Limb (tissue), 2 donors: ENCODE results near the gene POMP.
A peak's percentile ranks its signal among the peaks of the same experiment; 100 is the strongest.

Source experiments
- DNase-seq, 2 donors: peaks; one replicate each; pipeline ENCODE4 v3.0.0-alpha.2; 2016; ENCODE audit errors: extremely low spot score in 2 of 2

The POMP gene, protein sequence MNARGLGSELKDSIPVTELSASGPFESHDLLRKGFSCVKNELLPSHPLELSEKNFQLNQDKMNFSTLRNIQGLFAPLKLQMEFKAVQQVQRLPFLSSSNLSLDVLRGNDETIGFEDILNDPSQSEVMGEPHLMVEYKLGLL

DNA sequence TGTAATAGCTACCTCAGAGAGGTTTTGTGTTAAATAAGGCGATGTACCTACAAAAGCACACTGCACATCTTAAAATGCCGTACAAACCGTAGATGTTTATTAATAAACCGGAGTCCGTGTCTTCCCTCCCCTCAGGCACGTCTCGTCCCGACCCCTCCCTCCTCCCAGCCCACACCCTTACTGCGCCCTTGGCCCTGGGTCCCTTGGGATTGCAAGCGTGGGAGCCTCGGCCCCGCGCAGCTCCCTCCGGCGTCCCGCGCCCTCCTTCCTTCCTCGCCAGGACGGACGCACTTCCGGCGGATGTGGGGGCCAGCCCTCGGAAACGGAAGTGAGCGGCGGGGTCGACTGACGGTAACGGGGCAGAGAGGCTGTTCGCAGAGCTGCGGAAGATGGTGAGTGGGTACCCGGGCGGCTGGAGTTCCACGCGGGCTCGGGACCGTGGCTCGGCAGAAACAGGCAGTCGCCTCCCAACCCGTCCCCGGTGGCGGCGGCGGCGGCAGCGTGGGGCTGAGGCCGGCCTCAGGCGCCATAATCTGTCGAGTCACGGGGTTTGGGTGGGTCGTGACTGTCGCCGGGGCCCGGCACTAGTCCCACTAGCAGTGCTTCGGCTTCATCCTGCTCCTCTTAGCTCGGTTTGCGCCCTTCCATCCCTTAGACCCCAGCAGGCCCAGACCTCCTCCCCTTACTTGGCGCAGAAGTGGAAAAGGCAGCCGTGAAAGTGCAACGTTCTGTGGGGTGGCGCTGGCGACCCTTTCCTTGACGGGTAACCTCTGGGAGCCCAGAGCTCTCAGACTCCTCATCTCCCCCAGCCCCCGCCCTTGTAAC, at the start of gene POMP:
Gene POMP, plus strand, starts transcription at position 335 of the 825 bp plus-strand sequence. Its CDS starts 55 bp downstream, at position 390.
- peak; percentile 84 to 96 for DNase-seq

DNA sequence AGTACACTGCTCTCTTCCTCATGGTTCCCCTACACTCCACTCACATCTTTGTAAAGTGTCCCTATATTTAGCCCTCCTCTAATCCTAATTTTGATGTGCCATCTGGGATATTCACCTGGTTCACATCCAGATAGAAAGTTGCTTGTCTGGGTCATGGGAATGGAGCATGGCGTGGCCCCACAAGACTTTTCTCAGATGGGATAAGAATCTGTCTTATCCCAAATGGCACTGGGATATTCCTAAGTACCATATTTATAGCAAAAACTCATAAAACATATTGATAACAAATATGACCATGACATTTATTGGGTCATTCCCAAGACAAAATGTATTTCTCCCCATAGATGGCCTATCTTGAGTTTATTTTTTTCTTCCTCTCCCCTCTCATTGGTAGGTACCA, 49.5 kb upstream of the POMP start:
- no peak for DNase-seq

DNA sequence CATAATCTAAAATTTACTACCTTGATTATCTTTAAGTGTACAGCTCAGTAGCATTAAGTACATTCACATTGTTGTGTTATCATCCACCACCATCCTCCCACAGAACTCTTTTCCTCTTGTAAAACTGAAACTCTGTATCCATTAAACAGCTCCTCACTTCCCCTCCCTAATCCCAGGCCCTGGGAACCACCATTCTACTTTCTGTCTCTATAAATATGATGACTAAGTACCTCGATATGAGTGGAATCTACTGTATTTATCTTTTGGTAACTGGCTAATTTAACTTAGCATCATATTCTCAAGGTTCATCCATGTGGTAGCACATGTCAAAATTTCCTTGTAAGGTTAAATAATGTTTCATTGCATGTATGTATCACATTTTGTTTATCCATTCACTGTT, 49.0 kb upstream of the POMP start:
- no peak for DNase-seq

DNA sequence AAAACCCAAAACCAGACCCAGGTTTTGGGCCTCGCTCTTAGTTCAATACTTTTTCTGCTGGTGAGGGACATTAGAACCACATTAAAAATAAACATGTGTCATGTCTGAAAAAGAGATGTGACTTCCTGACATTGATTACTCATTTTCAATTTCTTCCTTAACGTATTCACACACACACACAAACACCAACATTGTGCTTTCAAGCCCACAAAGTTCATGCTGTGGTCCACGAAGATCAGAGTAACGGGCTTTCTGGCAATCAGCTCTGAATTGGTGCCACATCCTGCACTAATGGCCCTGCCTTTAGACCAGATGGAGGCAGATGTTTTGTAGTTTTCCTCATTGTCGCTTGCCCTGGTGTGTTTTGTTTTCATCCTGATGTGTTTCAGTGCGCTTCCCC, 47.9 kb upstream of the POMP start:
- no peak for DNase-seq

DNA sequence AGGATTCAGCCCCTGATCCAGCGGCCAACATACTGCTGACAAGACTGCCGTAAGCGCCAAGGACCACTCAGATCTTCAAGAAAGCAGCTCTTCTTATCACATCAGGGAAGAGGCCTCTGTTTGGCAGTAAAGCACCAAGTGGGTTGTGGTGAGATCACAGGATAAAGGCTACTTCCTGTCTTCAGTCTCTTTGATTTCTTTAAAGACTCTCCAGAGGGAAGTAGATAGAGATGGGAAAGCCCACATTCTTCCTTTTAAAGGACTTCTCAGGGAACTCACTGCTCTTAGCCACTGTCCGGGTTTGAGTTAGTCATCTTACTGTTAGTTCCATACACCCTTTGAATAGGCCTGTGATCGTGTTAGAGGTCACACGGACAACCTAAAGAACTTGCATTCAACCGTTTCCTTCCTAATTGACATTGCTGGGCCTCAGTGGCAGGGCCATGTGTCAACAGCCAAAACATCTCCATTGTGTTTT, 47.2 kb upstream of the POMP start:
- no peak for DNase-seq

DNA sequence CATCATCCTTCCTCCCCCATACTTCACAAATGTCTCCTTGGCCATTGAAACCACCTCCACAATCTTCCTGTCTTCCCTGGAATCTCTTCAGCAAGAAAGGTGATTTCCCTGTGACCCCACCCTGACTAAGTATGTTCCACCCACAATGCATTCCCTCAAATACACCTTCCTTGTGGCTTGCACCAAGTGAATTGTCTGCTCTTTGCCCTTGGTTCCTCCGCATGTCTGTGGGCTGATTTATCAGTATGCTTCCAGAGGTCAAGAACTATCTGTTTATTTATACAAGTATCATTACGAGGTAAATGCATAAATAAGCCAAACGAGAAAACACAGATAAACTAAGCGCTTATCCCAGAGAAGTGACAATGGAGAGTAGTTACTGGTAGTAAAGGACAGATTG, 45.4 kb upstream of the POMP start:
- no peak for DNase-seq

DNA sequence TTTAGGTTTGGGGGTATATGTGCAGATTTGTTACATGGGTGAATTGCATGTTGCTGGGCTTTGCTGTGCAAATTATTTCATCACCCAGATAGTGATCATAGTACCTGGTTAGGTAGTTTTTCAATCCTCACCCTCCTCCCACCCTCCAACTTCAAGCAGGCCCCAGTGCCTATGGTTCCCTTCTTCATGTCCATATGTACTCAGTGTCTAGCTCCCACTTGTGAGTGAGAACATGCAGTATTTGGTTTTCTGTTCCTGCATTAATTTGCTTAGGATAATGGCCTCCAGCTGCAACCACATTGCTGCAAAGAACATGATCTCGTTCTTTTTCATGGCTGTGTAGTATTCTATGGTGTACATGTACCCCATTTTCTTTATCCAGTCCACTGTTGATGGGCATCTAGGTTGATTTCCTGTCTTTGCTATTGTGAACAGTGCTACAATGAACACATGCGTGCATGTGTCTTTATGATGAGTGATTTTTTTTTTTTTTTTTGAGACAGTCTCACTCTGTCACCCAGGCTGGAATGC, 42.9 kb upstream of the POMP start:
- DNase-seq = no peak

DNA sequence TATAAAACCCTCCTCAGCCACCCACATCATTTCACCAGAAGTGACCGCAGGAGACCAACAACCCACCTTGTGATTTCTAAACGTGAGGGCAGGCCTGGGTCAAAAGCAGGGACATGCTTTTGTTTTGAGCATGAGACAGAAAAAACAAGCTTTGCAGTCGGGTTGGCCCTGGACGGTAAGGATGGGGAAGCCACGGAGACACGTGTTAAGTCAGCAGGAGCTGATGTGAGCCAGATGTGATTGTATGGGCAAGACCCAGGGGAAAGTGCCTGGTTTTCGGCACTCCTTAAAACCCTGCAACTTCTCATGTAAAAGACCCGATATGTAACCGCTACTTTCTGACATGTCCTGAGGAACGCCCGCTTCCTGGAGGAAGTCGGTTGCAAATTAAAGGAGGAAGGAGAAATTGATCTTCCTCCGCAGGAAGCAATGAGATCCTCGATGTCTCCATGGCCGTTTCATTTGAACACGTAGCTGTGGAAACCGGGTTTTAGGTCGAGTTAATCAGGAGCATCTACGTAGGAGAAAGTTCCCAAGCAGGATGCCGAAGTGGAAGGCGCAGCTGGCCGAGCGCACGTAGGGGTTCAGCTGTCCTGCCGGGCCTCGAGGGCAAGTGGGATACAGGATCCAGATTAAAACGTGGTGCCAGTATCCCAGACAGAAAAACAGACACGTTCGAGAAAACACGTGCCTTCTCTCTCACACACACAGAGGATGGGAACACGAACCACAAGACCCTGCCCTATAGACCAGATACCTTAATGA, 40.5 kb upstream of the POMP start:
- DNase-seq = no peak

DNA sequence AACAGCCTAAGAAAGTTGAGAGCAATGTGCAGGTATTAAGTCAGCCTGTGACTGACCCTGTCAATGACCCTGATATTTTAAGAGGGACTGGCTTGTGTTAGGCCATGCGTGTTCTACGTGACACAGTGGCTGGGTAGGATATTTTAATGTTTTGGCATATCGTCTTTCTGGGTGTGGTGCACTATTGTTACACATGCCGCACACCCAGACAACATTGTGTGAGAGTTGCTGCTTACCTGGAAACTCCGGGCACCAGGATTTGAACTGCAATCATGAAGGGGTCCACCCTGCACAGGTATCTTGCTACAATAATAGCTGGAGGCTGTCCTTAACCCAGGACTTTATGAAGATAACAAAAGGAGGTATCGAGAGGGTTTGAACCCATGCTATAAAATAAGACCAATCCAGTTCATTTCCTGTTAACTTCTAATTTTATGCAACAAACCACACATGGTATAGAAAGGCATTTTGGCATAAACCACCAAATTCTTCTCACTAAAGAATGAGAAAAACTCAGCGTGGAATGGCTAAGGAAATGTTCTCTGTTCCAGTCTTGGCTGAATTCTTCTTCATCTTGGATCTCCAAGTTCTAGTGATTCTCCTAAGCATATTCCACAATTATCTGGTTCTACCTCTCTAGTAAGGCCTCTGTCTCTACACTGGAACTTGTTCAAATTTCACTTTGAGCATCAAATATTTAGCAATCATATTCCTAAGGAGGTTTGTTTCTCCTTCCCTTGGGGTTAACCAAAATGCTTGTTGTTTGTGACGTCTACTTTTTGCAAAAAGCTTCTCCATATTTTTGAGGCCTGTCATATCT, 38.7 kb upstream of the POMP start:
- DNase-seq = no peak

DNA sequence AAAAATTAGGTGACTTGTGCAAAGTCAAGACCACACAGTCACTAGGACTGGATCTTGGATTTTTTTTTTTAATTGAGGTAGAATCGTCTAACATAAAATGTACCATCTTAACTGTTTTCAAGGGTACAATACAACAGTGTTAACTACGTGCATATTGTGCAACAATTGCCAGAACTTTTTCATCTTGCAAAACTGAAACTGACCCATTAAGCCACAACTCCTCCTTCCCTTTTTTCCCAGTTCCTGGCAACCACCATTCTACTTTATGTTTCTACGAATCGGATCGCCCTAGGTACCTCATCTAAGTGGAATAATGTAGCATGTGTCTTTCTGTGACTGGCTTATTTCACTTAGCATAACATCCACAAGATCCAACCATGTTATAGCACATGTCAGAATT, 37.5 kb upstream of the POMP start:
- no peak for DNase-seq

DNA sequence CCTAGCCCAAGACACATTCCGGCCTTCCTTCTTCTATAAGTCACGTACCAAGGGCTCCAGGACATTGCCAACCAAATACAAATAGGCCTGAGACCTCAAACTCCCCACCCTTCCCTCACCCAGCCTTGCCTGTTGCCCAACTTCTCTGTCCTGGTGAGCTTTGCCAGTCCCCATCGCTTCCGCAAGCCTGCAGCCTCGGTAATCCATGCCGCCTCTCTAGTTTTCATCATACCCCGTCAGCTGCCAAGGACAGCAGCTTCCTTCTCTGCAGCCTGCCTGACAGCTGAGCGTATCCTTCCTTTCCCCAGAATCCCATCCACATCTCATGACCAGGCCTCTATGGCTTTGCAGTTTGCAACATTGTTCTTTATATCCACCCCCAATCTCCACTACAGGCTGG, 36.6 kb upstream of the POMP start:
- no peak for DNase-seq

DNA sequence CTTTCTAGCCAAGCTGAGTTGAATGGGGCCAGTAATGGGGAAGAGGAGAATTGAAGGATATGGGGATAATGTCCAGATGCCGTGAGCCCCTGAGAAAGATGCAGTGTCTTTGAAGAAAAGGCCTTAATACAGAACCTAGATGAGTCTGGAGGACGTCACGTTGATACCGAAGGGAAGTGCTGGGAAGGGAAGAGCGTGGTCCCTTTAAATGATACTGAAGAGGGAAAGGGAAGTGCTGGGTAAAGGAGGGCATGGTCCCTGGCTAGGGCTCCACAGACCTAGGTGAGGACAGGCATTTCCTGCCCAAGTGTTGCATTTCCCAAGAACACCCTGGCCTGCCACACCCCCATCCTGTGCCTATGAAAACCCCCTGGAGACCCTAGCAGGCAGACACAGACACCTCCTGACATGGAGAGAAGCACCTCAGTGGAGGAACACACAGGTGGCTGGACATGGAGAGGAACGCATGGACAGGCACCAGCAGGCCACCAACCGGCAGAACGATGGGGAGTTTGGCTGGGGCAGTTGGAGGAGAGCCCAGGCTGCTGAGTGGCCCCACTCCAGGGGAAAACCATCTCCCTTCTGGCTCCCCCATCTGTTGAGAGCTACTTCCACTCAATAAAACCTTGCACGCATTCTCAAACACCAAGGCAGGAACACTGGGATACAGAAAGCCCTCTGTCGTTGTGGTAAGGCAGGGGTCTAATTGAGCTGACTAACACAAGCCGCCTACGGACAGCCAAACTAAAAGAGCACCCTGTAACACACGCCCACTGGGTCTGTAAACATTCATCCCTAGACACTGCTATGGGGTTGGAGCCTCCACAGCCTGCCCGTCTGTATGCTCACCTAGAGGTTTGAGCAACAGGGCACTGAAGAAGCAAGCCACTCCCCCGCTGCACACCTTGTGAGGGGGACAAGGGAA, 34.9 kb upstream of the POMP start:
- DNase-seq = no peak

DNA sequence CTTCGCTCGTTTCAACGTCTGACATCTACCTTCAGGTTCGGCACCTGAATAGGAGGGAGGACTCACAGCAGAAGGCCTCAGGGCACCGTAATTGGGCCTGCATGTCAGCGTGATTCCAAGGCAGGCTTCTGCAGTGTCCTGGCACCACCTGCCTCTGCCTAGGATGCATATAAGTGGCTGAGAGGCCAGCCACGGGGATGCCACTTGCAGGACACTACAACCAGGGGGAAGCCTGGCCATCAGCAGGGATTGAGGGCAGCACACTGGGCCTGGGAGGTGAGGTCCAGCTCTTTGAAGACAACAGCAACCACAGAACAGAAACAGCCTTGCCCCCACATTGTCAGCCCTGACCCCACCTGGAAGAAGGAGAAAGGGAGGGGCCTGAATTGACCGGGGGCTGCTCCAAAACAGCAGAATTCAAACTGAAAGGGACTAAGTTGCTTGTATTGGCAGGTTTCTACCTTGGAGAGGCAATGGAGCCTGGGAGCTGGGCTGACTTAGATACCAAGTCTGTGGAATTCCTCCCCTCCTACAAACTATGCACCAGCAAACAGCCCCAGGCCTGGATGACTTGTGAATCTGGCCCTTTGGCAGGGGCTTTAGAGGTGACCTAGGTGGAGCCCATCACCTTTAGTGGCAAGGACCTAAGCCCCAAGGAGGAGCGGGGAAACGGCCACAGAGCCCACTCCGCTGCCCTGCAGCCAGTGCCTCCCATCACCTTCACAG, 34.1 kb upstream of the POMP start:
- no peak for DNase-seq

DNA sequence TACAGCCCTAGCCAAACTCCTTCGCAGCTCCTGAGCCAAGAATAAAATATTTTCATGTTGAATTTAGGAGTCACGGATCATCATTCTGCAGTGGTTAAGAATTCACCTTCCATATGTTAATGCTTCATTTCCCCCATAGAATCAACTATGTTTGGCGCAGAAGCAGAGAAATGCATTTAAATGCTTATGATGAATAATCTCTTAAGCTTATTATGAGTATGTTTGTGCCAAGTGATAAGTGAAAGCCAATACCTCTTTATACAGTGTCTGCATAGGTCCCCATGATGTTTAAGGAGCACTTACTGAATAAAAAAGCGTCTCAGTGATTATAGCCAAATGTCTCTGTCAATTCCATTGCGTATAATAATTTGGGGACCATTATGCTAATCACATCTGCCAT, 32.7 kb upstream of the POMP start:
- no peak for DNase-seq

DNA sequence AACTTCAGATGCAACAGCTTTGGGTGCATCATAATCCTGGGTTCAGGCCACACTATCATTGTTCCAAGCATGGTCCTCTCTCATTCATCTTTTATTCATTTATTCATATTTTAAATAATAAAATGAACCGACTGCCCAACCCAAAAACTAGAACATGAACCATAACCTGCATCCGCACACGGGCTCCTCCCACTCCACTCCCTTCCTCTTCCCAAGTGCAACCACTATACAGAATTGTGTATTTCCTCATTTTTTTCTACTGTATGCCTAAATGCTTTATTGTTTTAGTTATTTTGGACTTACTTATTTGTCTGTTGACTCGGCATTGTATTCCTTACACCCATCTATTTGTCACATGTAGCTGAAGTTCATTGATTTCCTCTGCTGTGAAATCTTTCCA, 30.7 kb upstream of the POMP start:
- no peak for DNase-seq

DNA sequence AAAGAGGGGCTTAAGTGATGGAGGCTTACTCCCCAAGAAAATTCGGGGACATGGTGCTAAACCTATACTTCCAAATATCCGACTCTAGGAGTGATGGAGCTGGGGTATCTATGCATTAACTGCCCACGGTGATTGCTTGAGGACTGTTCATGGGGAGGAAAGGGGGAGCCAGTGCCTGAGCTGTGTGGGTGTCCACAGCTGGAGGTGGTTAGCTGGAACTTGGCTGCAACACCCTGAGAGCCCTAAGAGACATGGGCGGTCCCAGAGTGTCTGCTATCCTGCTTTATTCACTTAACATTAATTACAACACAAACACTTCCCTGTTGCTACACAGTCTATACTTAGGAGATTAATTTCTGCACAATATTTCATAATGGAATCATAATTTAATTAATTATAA, 28.1 kb upstream of the POMP start:
- DNase-seq = no peak

DNA sequence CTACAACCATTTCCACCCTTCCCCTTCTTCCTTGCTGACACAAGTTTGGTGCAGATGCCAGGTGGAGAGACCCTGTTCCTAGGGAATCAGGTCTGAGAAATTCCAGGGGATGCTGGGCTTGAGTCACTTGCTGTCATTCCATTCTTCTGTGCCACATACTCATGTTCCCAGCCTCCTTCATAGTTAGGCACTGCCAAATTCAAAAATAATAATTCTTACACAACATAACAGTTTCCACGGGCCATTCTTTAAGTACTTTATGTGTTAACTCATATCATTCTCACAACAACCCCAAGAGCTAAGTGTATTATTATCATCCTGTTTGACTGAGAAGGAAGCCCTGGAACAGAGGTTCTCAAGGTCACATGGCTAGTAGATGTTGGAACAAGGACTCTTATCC, 27.1 kb upstream of the POMP start:
- DNase-seq = no peak

DNA sequence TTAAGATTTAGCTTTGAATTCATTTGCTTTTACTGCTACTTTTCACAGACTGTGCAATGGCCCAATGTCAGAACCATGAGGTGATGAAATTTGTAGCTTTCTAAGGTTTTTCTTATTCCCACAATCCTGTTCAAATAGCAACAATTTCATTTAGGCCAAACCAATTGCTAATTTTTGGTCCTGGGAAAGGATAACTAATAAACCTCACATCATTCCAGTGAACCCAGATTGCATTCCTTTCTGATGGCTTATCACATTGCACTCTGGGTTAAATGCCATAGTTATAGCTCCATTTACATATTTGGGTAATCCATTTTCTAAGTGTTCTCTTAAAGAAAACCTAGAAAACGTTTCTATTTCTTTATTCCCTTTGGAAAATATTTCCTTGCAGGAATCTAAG, 22.9 kb upstream of the POMP start:
- DNase-seq = no peak

DNA sequence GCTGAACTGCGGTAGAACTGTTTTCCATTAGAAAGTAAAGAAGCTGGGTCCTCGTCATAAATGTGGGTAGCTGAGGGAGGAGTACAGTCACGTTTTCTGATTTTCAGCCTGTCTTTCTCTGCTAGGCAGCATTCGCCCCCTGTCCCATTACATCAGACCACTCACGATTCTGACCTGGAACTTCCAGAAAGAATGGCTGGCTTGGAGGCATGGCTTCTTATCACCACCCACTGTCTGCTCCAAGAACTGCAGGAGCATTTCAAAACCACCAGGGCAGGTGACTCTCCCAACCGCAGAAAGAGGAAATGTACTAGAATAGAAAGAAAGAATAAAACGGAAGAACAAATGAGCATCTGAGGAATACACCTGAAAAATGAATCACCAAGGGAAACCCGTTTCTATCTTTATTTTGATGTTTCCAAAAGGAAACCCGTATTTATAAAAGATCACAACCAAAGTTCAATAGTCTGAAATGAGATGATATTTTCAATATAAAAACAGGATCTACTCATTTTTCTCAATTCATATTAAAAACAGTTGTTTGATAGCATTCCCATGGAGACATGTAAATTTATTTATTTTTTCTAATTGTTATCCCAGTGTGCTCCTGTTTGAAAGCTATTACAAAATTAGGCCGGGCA, 22.1 kb upstream of the POMP start:
- peak; percentile 39 to 55 for DNase-seq
